WTC11 (cell line): ENCODE results near the gene SELENOV. TPM values are rescaled to one million over a fixed set of nuclear protein-coding genes. Genes with fewer than 3 reads are reported as not detected.

Experiments
- ATAC-seq: fragments of 200-7000 bp; cut with Tn5 transposase; 2 replicates; pipeline ENCODE4 v1.10.0; 2021; ENCODE audit warnings: mild to moderate bottlenecking, moderate library complexity
- CTCF ChIA-PET: fragments of 300-600 bp; sonication (Branson Sonifier 250); formaldehyde crosslinking; loops from one replicate; lab custom pipeline; 2021; ENCODE audit warnings: antibody characterized with exemption; lab: Charles Lee
- POLR2A ChIA-PET: fragments of 350-600 bp; sonication (Branson Sonifier 250); formaldehyde crosslinking; loops from one replicate; lab custom pipeline; 2021; ENCODE audit warnings: antibody characterized with exemption; lab: Charles Lee
- DNase-seq: peaks from one replicate; pipeline ENCODE4 v3.0.0; 2021; ENCODE audit warnings: low spot score
- H3K27ac Mint-ChIP-seq: 2 replicates; pipeline ENCODE4 v1.8.0; 2021; ENCODE audit warnings: mixed read lengths
- H3K27me3 Mint-ChIP-seq: 2 replicates; pipeline ENCODE4 v1.8.0; 2021; ENCODE audit warnings: low read depth, mild to moderate bottlenecking, moderate library complexity, mixed read lengths
- H3K36me3 Mint-ChIP-seq: 2 replicates; pipeline ENCODE4 v1.8.0; 2021; ENCODE audit warnings: mixed read lengths
- H3K4me1 Mint-ChIP-seq: 2 replicates; pipeline ENCODE4 v1.8.0; 2022; ENCODE audit warnings: mixed read lengths
- H3K4me3 Mint-ChIP-seq: 2 replicates; pipeline ENCODE4 v1.8.0; 2021; ENCODE audit warnings: mild to moderate bottlenecking, moderate library complexity, mixed read lengths
- H3K9me3 Mint-ChIP-seq: 2 replicates; pipeline ENCODE4 v1.8.0; 2021; ENCODE audit warnings: mixed read lengths
- ATF1 ChIP-seq: sonication (generic); formaldehyde crosslinking; IDR thresholded peaks from 2 replicates; pipeline ENCODE4 v1.8.1; 2023; ENCODE audit warnings: mild to moderate bottlenecking, moderate library complexity, missing genetic modification reagents
- CREB1 ChIP-seq: sonication (generic); formaldehyde crosslinking; IDR thresholded peaks from 2 replicates; pipeline ENCODE4 v1.8.0; 2023; ENCODE audit warnings: mild to moderate bottlenecking, missing genetic modification reagents
- CREM ChIP-seq: sonication (generic); formaldehyde crosslinking; IDR thresholded peaks from 2 replicates; pipeline ENCODE4 v1.8.1; 2022; ENCODE audit warnings: mild to moderate bottlenecking, missing genetic modification reagents, moderate library complexity
- ELF4 ChIP-seq: sonication (generic); formaldehyde crosslinking; IDR thresholded peaks from 2 replicates; pipeline ENCODE4 v1.8.1; 2022; ENCODE audit warnings: low read depth, mild to moderate bottlenecking, moderate library complexity, missing genetic modification reagents
- EMX1 ChIP-seq: fragments of 250-450 bp; sonication (Bioruptor Pico); IDR thresholded peaks from 2 replicates; pipeline ENCODE4 v1.8.0; 2021; ENCODE audit warnings: mild to moderate bottlenecking
- KAT7 ChIP-seq: sonication (generic); formaldehyde crosslinking; IDR thresholded peaks from 2 replicates; pipeline ENCODE4 v1.8.1; 2023; ENCODE audit warnings: missing genetic modification reagents, mild to moderate bottlenecking, borderline replicate concordance
- NR1H2 ChIP-seq: sonication (generic); formaldehyde crosslinking; IDR thresholded peaks from 2 replicates; pipeline ENCODE4 v1.9.0; 2021; ENCODE audit warnings: mild to moderate bottlenecking, moderate library complexity, missing genetic modification reagents
- NR3C1 ChIP-seq: sonication (generic); formaldehyde crosslinking; conservative IDR thresholded peaks from 2 replicates; pipeline ENCODE4 v1.8.1; 2023; ENCODE audit warnings: low read depth, mild to moderate bottlenecking, missing genetic modification reagents
- PRRX2 ChIP-seq: fragments of 250-450 bp; sonication (Bioruptor Pico); IDR thresholded peaks from 2 replicates; pipeline ENCODE4 v1.8.0; 2021; ENCODE audit warnings: mild to moderate bottlenecking
- RORB ChIP-seq: fragments of 250-450 bp; sonication (Bioruptor Pico); IDR thresholded peaks from 2 replicates; pipeline ENCODE4 v1.9.0; 2021; ENCODE audit warnings: mild to moderate bottlenecking
- ZNF138 ChIP-seq: sonication (generic); formaldehyde crosslinking; conservative IDR thresholded peaks from 2 replicates; pipeline ENCODE4 v1.8.1; 2022; ENCODE audit warnings: mild to moderate bottlenecking, moderate library complexity, missing genetic modification reagents
- ZNF232 ChIP-seq: sonication (generic); formaldehyde crosslinking; IDR thresholded peaks from 2 replicates; pipeline ENCODE4 v1.8.0; 2022; ENCODE audit warnings: mild to moderate bottlenecking, missing genetic modification reagents
- ZNF396 ChIP-seq: fragments of 250-450 bp; sonication (Bioruptor Pico); IDR thresholded peaks from 2 replicates; pipeline ENCODE4 v1.8.0; 2021; ENCODE audit warnings: mild to moderate bottlenecking, moderate library complexity, borderline replicate concordance
- ZNF416 ChIP-seq: fragments of 250-450 bp; sonication (Bioruptor Pico); IDR thresholded peaks from 2 replicates; pipeline ENCODE4 v1.9.0; 2021; ENCODE audit warnings: mild to moderate bottlenecking, inconsistent platforms
- ZNF423 ChIP-seq: fragments of 250-450 bp; sonication (Bioruptor Pico); IDR thresholded peaks from 2 replicates; pipeline ENCODE4 v2.1.2; 2022; ENCODE audit warnings: mild to moderate bottlenecking, moderate library complexity
- total RNA-seq: library from RNA; stranded (reverse); gene quantifications from 3 replicates; pipeline ENCODE4 v1.2.3, GENCODE V29; 2021
- TF ChIP-seq, protein P1 (sequence below): sonication (generic); formaldehyde crosslinking; IDR thresholded peaks from 2 replicates; pipeline ENCODE4 v1.8.1; 2022; ENCODE audit warnings: low read depth, mild to moderate bottlenecking, moderate library complexity, missing genetic modification reagents, borderline replicate concordance
- TF ChIP-seq, protein P2 (sequence below): sonication (generic); formaldehyde crosslinking; IDR thresholded peaks from 2 replicates; pipeline ENCODE4 v1.8.1; 2023; ENCODE audit warnings: mild to moderate bottlenecking, missing genetic modification reagents, borderline replicate concordance
- TF ChIP-seq, protein P3 (sequence below): sonication (generic); formaldehyde crosslinking; IDR thresholded peaks from 2 replicates; pipeline ENCODE4 v1.8.0; 2022; ENCODE audit warnings: missing genetic modification reagents
- TF ChIP-seq, protein P4 (sequence below): sonication (generic); formaldehyde crosslinking; IDR thresholded peaks from 2 replicates; pipeline ENCODE4 v1.8.0; 2022; ENCODE audit warnings: mild to moderate bottlenecking, missing genetic modification reagents
- TF ChIP-seq, protein P5 (sequence below): sonication (generic); formaldehyde crosslinking; IDR thresholded peaks from 2 replicates; pipeline ENCODE4 v1.8.1; 2023; ENCODE audit warnings: mild to moderate bottlenecking, missing genetic modification reagents, moderate library complexity
- TF ChIP-seq, protein P6 (sequence below): sonication (generic); formaldehyde crosslinking; IDR thresholded peaks from 2 replicates; pipeline ENCODE4 v1.8.0; 2023; ENCODE audit warnings: mild to moderate bottlenecking, missing genetic modification reagents
- TF ChIP-seq, protein P7 (sequence below): sonication (generic); formaldehyde crosslinking; IDR thresholded peaks from 2 replicates; pipeline ENCODE4 v1.8.1; 2023; ENCODE audit warnings: mild to moderate bottlenecking, missing genetic modification reagents, moderate library complexity

The SELENOV gene
- total RNA-seq, 1 experiment from 2014 or later, result 12.6 TPM

DNA sequence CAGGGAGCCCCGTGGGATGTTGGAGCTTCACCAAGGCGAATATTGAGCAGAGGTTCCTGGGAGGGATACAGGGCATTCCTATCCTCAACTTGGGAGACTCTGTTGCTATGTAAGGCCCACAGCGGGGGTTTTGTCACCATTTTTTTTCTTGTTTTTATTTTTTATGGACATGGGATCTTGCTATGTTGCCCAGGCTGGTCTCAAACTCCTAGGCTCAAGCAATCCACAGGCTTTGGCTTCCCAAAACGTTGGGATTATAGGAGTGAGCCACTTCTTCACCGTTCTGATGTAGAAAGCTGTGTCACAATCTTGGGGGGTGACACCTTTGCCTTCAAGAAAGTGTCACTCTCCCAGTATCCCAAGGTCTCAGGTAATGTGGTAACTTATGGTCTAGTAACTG lies 13.6 kb upstream of the SELENOV start (continued):
- TF ChIP-seq, protein P1, sequence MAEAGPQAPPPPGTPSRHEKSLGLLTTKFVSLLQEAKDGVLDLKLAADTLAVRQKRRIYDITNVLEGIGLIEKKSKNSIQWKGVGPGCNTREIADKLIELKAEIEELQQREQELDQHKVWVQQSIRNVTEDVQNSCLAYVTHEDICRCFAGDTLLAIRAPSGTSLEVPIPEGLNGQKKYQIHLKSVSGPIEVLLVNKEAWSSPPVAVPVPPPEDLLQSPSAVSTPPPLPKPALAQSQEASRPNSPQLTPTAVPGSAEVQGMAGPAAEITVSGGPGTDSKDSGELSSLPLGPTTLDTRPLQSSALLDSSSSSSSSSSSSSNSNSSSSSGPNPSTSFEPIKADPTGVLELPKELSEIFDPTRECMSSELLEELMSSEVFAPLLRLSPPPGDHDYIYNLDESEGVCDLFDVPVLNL (CRISPR knock-in tag), result no peak
- no peak for TF ChIP-seq ZNF416 (CRISPR knock-in tag)
- TF ChIP-seq, all 79 proteins: peak for 0

DNA sequence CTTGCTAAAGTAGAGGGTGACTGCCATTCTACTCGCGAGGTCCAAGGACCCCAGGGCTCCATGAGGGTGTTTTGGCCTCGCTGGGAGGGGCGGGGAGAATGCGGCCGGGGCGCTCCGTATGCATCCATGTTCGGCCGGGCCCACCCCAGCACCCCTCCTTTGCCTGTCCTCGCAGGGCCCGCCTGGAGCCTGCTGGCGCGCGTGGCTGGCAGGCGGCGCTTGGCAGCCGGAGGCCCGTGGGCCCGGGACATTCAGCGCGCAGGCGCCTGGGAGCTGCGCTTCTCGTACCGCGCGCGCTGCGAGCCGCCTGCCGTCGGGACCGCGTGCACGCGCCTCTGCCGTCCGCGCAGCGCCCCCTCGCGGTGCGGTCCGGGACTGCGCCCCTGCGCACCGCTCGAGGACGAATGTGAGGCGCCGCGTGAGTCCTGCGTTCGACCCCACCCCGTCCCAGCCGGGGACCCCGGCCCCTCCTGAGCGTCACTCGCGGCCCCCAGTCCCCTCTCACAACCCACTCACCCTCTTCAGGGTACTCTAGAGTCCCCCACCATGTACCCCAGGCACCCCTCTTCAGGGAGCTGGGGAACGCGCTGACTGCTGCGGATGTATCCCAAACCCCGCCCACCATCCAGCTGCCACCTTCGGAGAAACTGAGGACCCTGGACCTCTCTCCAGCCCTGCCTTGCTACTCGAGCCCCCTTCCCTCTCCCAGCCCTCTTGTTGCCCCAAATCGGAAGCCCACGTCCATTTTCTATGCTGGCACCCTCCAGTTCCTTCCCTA lies 12.1 kb upstream of the SELENOV start:
- ChIA-PET POLR2A (interaction anchor here (1.0 kb wide), 1 partner anchor 29 kb away, joined by 3 read pairs; no protein-coding TSS in a partner anchor), CTCF (interaction anchor here (0.5 to 1.8 kb wide), 20 partner anchors 9 to 169 kb away, joined by 3 to 19 read pairs (median 5); partner anchors contain the start of genes EID2, EID2B, RPS16 and SELENOV)
- Mint-ChIP-seq H3K36me3 (peaks cover 13% of the 10 kb centered on the region), H3K4me1 (peaks cover 17% of the 10 kb centered on the region), H3K27me3 (peaks cover 95% of the 10 kb centered on the region), H3K4me3 (no peak overlapping the region), H3K27ac (no peak overlapping the region), H3K9me3 (no peaks in the 10 kb centered on the region)
- DNase-seq (peak; percentile 80), ATAC-seq (peak; percentile 8)
- TF ChIP-seq ELF4 (CRISPR knock-in tag) (peak; percentile 99), CREM (peak; percentile 94), NR3C1 (CRISPR knock-in tag) (peak; percentile 96), RORB (CRISPR knock-in tag) (no peak), ZNF138 (CRISPR knock-in tag) (peak; percentile 98), KAT7 (CRISPR knock-in tag) (peak; percentile 99; the same call in 1 of the 2 replicates), EMX1 (CRISPR knock-in tag) (0 out of 2 replicates have a peak, but pooled peaks have one; percentile 58), NR1H2 (CRISPR knock-in tag) (peak; percentile 81), CREB1 (peak; percentile 92), ZNF232 (CRISPR knock-in tag) (peak; percentile 100), ZNF423 (CRISPR knock-in tag) (no peak), PRRX2 (no peak), ZNF416 (CRISPR knock-in tag) (no peak), ZNF396 (CRISPR knock-in tag) (no peak), ATF1 (peak; percentile 94)
- TF ChIP-seq, protein P2, sequence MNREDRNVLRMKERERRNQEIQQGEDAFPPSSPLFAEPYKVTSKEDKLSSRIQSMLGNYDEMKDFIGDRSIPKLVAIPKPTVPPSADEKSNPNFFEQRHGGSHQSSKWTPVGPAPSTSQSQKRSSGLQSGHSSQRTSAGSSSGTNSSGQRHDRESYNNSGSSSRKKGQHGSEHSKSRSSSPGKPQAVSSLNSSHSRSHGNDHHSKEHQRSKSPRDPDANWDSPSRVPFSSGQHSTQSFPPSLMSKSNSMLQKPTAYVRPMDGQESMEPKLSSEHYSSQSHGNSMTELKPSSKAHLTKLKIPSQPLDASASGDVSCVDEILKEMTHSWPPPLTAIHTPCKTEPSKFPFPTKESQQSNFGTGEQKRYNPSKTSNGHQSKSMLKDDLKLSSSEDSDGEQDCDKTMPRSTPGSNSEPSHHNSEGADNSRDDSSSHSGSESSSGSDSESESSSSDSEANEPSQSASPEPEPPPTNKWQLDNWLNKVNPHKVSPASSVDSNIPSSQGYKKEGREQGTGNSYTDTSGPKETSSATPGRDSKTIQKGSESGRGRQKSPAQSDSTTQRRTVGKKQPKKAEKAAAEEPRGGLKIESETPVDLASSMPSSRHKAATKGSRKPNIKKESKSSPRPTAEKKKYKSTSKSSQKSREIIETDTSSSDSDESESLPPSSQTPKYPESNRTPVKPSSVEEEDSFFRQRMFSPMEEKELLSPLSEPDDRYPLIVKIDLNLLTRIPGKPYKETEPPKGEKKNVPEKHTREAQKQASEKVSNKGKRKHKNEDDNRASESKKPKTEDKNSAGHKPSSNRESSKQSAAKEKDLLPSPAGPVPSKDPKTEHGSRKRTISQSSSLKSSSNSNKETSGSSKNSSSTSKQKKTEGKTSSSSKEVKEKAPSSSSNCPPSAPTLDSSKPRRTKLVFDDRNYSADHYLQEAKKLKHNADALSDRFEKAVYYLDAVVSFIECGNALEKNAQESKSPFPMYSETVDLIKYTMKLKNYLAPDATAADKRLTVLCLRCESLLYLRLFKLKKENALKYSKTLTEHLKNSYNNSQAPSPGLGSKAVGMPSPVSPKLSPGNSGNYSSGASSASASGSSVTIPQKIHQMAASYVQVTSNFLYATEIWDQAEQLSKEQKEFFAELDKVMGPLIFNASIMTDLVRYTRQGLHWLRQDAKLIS (CRISPR knock-in tag), result no peak
- TF ChIP-seq, protein P3, sequence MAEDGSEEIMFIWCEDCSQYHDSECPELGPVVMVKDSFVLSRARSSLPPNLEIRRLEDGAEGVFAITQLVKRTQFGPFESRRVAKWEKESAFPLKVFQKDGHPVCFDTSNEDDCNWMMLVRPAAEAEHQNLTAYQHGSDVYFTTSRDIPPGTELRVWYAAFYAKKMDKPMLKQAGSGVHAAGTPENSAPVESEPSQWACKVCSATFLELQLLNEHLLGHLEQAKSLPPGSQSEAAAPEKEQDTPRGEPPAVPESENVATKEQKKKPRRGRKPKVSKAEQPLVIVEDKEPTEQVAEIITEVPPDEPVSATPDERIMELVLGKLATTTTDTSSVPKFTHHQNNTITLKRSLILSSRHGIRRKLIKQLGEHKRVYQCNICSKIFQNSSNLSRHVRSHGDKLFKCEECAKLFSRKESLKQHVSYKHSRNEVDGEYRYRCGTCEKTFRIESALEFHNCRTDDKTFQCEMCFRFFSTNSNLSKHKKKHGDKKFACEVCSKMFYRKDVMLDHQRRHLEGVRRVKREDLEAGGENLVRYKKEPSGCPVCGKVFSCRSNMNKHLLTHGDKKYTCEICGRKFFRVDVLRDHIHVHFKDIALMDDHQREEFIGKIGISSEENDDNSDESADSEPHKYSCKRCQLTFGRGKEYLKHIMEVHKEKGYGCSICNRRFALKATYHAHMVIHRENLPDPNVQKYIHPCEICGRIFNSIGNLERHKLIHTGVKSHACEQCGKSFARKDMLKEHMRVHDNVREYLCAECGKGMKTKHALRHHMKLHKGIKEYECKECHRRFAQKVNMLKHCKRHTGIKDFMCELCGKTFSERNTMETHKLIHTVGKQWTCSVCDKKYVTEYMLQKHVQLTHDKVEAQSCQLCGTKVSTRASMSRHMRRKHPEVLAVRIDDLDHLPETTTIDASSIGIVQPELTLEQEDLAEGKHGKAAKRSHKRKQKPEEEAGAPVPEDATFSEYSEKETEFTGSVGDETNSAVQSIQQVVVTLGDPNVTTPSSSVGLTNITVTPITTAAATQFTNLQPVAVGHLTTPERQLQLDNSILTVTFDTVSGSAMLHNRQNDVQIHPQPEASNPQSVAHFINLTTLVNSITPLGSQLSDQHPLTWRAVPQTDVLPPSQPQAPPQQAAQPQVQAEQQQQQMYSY (CRISPR knock-in tag), result peak; percentile 89
- TF ChIP-seq, protein P4, sequence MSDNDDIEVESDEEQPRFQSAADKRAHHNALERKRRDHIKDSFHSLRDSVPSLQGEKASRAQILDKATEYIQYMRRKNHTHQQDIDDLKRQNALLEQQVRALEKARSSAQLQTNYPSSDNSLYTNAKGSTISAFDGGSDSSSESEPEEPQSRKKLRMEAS (CRISPR knock-in tag), result peak; percentile 98
- TF ChIP-seq, protein P5, sequence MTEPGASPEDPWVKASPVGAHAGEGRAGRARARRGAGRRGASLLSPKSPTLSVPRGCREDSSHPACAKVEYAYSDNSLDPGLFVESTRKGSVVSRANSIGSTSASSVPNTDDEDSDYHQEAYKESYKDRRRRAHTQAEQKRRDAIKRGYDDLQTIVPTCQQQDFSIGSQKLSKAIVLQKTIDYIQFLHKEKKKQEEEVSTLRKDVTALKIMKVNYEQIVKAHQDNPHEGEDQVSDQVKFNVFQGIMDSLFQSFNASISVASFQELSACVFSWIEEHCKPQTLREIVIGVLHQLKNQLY (CRISPR knock-in tag), result peak; percentile 94
- TF ChIP-seq, protein P6, sequence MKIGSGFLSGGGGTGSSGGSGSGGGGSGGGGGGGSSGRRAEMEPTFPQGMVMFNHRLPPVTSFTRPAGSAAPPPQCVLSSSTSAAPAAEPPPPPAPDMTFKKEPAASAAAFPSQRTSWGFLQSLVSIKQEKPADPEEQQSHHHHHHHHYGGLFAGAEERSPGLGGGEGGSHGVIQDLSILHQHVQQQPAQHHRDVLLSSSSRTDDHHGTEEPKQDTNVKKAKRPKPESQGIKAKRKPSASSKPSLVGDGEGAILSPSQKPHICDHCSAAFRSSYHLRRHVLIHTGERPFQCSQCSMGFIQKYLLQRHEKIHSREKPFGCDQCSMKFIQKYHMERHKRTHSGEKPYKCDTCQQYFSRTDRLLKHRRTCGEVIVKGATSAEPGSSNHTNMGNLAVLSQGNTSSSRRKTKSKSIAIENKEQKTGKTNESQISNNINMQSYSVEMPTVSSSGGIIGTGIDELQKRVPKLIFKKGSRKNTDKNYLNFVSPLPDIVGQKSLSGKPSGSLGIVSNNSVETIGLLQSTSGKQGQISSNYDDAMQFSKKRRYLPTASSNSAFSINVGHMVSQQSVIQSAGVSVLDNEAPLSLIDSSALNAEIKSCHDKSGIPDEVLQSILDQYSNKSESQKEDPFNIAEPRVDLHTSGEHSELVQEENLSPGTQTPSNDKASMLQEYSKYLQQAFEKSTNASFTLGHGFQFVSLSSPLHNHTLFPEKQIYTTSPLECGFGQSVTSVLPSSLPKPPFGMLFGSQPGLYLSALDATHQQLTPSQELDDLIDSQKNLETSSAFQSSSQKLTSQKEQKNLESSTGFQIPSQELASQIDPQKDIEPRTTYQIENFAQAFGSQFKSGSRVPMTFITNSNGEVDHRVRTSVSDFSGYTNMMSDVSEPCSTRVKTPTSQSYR, result peak; percentile 88
- TF ChIP-seq, protein P7, sequence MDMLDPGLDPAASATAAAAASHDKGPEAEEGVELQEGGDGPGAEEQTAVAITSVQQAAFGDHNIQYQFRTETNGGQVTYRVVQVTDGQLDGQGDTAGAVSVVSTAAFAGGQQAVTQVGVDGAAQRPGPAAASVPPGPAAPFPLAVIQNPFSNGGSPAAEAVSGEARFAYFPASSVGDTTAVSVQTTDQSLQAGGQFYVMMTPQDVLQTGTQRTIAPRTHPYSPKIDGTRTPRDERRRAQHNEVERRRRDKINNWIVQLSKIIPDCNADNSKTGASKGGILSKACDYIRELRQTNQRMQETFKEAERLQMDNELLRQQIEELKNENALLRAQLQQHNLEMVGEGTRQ (CRISPR knock-in tag), result peak; percentile 57
